ENCODE measurements around the gene SPRED2.

The SPRED2 gene

DNA sequence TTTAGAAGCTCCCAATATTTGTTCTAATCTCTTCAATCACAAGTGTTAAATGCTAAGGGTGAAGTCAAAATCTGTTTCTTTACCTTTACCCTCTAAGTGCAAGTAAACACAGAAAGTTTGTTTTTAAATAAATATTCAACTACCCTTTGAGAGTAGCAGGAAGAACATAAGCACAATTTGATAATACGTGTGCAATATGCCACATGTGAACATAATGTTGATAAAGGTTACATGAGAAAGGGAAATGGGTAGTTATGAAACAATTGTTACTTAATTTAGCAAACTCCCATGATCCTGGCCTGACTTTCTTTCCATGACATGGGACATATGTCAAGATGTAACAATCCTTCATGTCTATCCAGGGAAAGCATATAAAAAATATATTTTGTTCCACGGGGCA lies 7.1 kb downstream of the SPRED2 start:
- no peaks in the 10 kb centered on the region for H3K9me3 Mint-ChIP-seq

DNA sequence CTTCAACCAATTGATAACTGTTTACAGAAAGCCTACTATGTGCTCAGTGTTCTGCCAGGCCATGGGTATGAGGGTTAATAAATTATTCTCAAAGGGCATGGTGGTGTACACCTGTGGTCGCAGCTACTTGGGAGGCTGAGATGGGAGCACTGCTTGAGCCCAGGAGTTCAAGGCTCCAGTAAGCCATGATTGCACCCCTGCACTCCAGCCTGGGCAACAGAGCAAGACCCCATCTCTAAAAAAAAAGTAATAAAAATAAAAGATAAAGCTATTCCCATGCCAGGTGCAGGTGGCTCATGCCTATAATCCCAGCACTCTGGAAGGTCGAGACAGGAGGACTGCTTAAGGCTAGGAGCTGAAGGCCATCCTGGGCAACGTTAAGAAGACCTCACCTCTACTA lies 8.0 kb downstream of the SPRED2 start:
- TF ChIP-seq, protein P1, sequence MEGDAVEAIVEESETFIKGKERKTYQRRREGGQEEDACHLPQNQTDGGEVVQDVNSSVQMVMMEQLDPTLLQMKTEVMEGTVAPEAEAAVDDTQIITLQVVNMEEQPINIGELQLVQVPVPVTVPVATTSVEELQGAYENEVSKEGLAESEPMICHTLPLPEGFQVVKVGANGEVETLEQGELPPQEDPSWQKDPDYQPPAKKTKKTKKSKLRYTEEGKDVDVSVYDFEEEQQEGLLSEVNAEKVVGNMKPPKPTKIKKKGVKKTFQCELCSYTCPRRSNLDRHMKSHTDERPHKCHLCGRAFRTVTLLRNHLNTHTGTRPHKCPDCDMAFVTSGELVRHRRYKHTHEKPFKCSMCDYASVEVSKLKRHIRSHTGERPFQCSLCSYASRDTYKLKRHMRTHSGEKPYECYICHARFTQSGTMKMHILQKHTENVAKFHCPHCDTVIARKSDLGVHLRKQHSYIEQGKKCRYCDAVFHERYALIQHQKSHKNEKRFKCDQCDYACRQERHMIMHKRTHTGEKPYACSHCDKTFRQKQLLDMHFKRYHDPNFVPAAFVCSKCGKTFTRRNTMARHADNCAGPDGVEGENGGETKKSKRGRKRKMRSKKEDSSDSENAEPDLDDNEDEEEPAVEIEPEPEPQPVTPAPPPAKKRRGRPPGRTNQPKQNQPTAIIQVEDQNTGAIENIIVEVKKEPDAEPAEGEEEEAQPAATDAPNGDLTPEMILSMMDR (IDR thresholded peaks at IDR 0.05; ENCODE audit: unreplicated experiment in 3 of 3) = no peak
- Mint-ChIP-seq H3K4me1 (peaks cover 43% of the 10 kb centered on the region), H3K9me3 (no peaks in the 10 kb centered on the region), H3K27me3 (ENCODE audit: low read depth) (no peaks in the 10 kb centered on the region), H3K27ac (no peak overlapping the region), H3K4me3 (no peak overlapping the region), H3K36me3 (ENCODE audit: low read depth) (no peaks in the 10 kb centered on the region)

More for the DNA sequence above, 7.1 kb downstream of the SPRED2 start:
- Mint-ChIP-seq H3K4me3 (no peak overlapping the region), H3K27ac (no peak overlapping the region), H3K36me3 (ENCODE audit: low read depth) (no peaks in the 10 kb centered on the region), H3K4me1 (peaks cover 49% of the 10 kb centered on the region), H3K27me3 (ENCODE audit: low read depth) (peaks cover 5% of the 10 kb centered on the region)
- TF ChIP-seq, protein P1 (IDR thresholded peaks at IDR 0.05; ENCODE audit: unreplicated experiment in 3 of 3) = no peak

DNA sequence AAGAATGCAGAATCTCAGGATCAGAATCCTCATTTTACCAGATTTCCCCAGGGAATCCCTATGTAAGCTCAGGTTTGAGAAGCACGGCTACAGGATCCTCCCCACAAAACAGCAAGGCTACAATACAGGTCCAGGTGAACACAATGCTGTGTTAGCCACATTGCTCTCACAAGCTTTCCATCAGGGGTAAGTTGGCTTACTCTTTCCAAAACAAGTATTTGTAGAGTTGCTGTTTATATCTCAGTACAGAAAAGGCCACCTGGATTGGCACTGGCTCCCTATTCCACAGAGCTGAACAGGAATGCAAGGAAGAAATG lies 11.0 kb downstream of the SPRED2 start:
- Mint-ChIP-seq H3K36me3 (ENCODE audit: low read depth) (peaks cover 3% of the 10 kb centered on the region), H3K4me3 (no peak overlapping the region), H3K27ac (no peak overlapping the region), H3K9me3 (no peaks in the 10 kb centered on the region), H3K4me1 (peaks cover 41% of the 10 kb centered on the region), H3K27me3 (ENCODE audit: low read depth) (no peaks in the 10 kb centered on the region)
- TF ChIP-seq, protein P1 (IDR thresholded peaks at IDR 0.05; ENCODE audit: unreplicated experiment in 3 of 3) = no peak

DNA sequence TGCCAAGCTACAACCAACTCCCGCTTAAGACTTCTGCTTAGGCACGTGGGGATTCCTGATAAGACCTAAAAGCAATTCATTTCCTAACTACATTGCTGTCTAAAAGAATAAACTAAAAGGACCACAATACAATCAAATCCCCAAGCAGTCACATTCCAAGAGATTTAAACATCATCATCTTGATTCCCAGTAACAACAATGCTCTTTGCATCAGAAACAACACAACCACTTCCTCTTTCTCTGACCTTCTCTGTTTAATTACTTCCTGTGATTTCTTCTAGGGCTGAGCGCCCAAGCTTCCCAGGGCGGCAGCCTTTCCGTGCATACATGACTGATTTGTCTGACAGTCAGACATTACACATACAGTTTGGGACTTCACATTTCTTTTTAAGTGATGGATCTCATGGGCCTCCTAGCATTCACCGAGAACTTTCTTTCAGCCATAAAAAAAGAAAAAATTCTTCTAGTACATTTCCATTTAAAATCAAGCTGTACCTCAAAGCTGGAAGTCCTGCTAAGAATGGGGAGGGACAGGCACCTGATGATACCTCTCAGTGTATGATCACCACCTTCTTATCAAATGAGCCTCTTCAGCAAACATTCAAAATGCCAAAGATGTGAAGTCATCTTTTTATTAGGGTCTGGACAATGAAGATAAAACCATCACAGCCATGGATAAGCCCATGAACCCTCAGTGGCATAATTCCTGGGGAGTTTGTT lies 11.5 kb downstream of the SPRED2 start:
- no peaks in the 10 kb centered on the region for H3K9me3 Mint-ChIP-seq
- peaks cover 3% of the 10 kb centered on the region for H3K36me3 Mint-ChIP-seq (ENCODE audit: low read depth)
- H3K4me1 Mint-ChIP-seq = peaks cover 43% of the 10 kb centered on the region
- peak overlapping the region in 1 of 3 experiments; percentile 26 for H3K27ac Mint-ChIP-seq
- H3K4me3 Mint-ChIP-seq = no peak overlapping the region
- no peaks in the 10 kb centered on the region for H3K27me3 Mint-ChIP-seq (ENCODE audit: low read depth)
- TF ChIP-seq, protein P1 (IDR thresholded peaks at IDR 0.05; ENCODE audit: unreplicated experiment in 3 of 3) = no peak

DNA sequence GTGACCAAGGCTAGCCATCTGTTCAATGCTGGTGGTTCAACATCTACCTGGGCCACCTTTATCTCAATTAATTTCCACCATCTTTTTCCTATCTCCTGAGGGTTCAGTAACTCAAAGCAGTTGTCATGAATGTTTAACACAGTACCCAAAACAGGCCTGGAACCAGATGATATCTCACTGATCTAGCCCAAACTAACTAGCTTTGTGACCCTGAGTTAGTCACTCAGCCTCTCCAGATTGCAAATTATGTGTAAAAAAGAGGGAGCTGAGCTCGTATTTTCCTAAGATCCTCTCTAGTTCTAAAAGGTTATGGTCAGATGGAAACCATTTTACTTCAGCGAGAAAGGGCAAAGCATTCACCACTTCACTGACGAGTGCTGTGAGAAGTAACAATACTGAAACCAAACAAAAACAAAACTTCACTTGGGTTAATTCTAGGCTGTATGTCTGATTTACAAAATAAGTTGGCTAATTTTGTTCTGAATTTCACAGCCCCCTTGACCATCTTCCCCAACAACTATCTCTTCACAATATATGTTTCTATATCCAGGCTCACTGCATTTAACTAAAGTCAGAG lies 14.8 kb downstream of the SPRED2 start:
- TF ChIP-seq, protein P1 (IDR thresholded peaks at IDR 0.05; ENCODE audit: unreplicated experiment in 3 of 3) = no peak
- no peaks in the 10 kb centered on the region for H3K9me3 Mint-ChIP-seq
- no peak overlapping the region for H3K4me3 Mint-ChIP-seq
- peaks cover 59% of the 10 kb centered on the region for H3K4me1 Mint-ChIP-seq
- no peaks in the 10 kb centered on the region for H3K27me3 Mint-ChIP-seq (ENCODE audit: low read depth)
- H3K36me3 Mint-ChIP-seq (ENCODE audit: low read depth) = peaks cover 3% of the 10 kb centered on the region
- peak overlapping the region; percentile 12 to 58 (median 20) for H3K27ac Mint-ChIP-seq

DNA sequence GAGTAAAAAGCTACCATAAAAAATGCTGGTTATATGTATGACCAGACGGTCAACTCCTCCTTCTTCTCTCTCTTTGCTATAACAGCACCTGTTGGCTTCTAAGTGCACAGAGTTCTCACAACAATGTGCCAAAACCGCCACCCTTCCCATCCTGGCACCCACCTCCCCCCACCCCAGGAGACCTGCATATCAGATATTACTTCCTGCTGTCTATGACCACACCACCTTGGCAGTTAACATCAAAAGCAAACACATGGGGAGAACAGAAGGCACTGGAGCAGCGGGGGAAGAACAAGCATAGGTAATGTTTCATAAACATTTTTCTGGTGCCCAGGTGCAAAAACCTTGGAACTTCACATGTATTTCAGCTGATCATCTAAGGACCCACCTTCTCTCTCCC lies 15.5 kb downstream of the SPRED2 start:
- Mint-ChIP-seq H3K36me3 (ENCODE audit: low read depth) (peaks cover 3% of the 10 kb centered on the region), H3K4me3 (no peak overlapping the region), H3K4me1 (peaks cover 59% of the 10 kb centered on the region), H3K27me3 (ENCODE audit: low read depth) (no peaks in the 10 kb centered on the region), H3K9me3 (no peaks in the 10 kb centered on the region), H3K27ac (no peak overlapping the region)
- TF ChIP-seq, protein P1 (IDR thresholded peaks at IDR 0.05; ENCODE audit: unreplicated experiment in 3 of 3) = no peak
